BLaER1 treated with 17β-estradiol and CSF1 and Interleukin-3, amounts not matched to agents 10 nM and 100 nM (cell line): Measurements from ENCODE around the gene FSD1L.

Source experiments
- H3K27ac ChIP-seq, 11 experiments: shearing (Covaris generic); formaldehyde crosslinking; 2 replicates each; pipeline ENCODE4 v1.8.1; 2022
- H3K27me3 ChIP-seq, 11 experiments: shearing (Covaris generic); formaldehyde crosslinking; 2 replicates each; pipeline ENCODE4 v1.8.1; 2022
- H3K36me3 ChIP-seq, 11 experiments: shearing (Covaris generic); formaldehyde crosslinking; 2 replicates each; pipeline ENCODE4 v1.8.1; 2022
- H3K4me1 ChIP-seq, 10 experiments: shearing (Covaris generic); formaldehyde crosslinking; 2 replicates each; pipeline ENCODE4 v1.8.1; 2022
- H3K4me2 ChIP-seq, 11 experiments: shearing (Covaris generic); formaldehyde crosslinking; 2 replicates each; pipeline ENCODE4 v1.8.1; 2022
- H3K4me3 ChIP-seq, 10 experiments: shearing (Covaris generic); formaldehyde crosslinking; 2 replicates each; pipeline ENCODE4 v1.8.1; 2022
- H3K9ac ChIP-seq, 11 experiments: shearing (Covaris generic); formaldehyde crosslinking; 2 replicates each; pipeline ENCODE4 v1.8.1; 2022
- H3K9me3 ChIP-seq, 11 experiments: shearing (Covaris generic); formaldehyde crosslinking; replicated peaks in 1 of 11; 2 replicates each; pipeline ENCODE4 v1.8.1; 2022
- H4K20me1 ChIP-seq, 11 experiments: shearing (Covaris generic); formaldehyde crosslinking; 2 replicates each; pipeline ENCODE4 v1.8.1; 2022
- Cebpa-rat ChIP-seq, 11 experiments: shearing (Covaris generic); IDR thresholded peaks; 2 replicates each; pipeline ENCODE4 v1.8.1; 2022

Gene FSD1L

DNA sequence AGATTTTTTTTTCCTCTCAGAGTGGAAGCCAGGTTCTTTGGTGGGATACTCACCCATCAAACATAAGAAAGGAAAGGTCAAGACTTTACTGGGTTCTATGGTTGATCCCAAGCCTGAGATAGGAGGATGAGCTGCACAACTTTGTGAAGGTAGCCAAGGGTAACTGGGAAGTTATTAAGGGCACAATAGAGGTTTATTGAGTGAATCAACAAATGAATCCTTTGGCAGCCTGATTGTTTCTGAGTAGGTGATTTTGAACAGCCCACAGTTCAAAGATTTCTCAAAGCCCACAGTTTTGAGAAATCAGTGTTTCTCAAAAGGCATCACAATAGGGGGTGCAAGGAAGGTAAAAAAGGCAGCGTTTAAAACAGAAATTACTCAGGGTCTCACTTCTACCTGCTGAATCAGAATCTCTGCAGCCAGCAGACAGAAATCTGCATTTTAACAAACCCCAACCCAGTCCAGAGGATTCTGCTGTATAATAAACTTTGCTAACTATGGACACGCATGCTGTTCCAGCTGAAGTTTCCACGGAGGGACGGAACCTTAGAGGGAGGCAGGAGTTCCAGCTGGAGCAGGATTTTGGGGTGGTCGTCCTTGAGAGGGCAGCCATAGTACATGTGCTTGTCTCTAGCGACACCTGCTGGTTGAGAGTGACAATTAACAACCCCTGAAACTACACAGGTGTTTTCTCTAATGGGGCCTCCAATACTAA, 32.7 kb upstream of the FSD1L start:
- Histone ChIP-seq H3K4me2 (peak overlapping the region in 1 of 11 experiments; percentile 24; a peak in 2 of 22 replicates), H3K4me1 (peaks cover 0 to 6% (median 0%) of the 10 kb centered on the region in 10 experiments; a peak in 4 of 20 replicates), H3K27me3 (no peaks in the 10 kb centered on the region), H3K36me3 (no peaks in the 10 kb centered on the region; a peak in 1 of 22 replicates), H3K4me3 (no peak overlapping the region), H4K20me1 (no peaks in the 10 kb centered on the region), H3K9ac (no peak overlapping the region), H3K9me3 (peaks cover 7 to 24% (median 18%) of the 10 kb centered on the region in 11 experiments), H3K27ac (no peak overlapping the region)
- TF ChIP-seq Cebpa-rat (IDR thresholded peaks at IDR 0.05), result no peak

DNA sequence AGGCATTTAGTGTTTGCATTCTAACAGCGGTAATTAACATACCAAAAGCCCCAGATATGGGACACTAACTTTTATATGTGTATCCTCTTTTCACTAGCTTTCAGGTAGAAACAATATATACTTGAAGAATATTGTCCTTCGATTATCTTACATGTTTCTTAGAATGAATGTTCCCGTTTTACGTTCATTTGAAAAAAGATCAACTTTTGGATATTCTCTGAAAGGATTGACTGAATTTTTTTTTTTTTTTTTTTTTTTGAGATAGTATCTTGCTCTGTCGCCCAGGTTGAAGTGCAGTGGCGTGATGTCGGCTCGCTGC, 32.2 kb upstream of the FSD1L start:
- H3K4me3 ChIP-seq, result no peak overlapping the region
- TF ChIP-seq Cebpa-rat (IDR thresholded peaks at IDR 0.05), result no peak
- peaks cover 0 to 2% (median 0%) of the 10 kb centered on the region in 10 experiments; a peak in 3 of 20 replicates for H3K4me1 ChIP-seq
- H3K4me2 ChIP-seq, result no peak overlapping the region
- no peak overlapping the region for H3K27ac ChIP-seq
- no peaks in the 10 kb centered on the region for H4K20me1 ChIP-seq
- no peaks in the 10 kb centered on the region for H3K27me3 ChIP-seq
- H3K9ac ChIP-seq, result no peak overlapping the region
- peaks cover 7 to 19% (median 13%) of the 10 kb centered on the region in 11 experiments; a peak in 21 of 22 replicates for H3K9me3 ChIP-seq
- H3K36me3 ChIP-seq, result no peaks in the 10 kb centered on the region; a peak in 1 of 22 replicates

DNA sequence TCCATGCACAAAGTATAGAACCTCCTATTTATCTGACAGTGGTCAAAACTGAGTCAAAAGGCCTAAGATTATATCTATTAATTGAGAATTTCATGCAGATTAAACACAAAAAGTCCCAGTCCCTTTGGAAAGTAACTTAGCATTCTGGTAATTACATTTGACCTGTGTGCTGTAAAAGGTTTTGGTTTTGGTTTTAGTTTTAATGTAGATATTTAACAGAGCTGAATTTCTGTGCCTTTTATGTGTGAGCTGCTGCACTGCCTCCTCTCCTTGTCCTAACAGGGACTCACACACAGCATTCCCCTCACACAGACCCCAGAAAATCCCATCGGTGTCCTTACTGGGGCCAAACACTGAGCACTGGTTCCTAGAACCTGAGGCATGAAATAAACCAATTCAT, 31.0 kb upstream of the FSD1L start:
- Histone ChIP-seq H3K4me2 (no peak overlapping the region), H4K20me1 (no peaks in the 10 kb centered on the region), H3K4me3 (no peak overlapping the region), H3K27ac (no peak overlapping the region), H3K27me3 (no peaks in the 10 kb centered on the region), H3K36me3 (no peaks in the 10 kb centered on the region), H3K4me1 (peaks cover 0 to 9% (median 0%) of the 10 kb centered on the region in 10 experiments; a peak in 5 of 20 replicates), H3K9ac (no peak overlapping the region), H3K9me3 (peaks cover 0 to 8% (median under 1%) of the 10 kb centered on the region in 11 experiments; a peak in 14 of 22 replicates)
- TF ChIP-seq Cebpa-rat (IDR thresholded peaks at IDR 0.05), result no peak

DNA sequence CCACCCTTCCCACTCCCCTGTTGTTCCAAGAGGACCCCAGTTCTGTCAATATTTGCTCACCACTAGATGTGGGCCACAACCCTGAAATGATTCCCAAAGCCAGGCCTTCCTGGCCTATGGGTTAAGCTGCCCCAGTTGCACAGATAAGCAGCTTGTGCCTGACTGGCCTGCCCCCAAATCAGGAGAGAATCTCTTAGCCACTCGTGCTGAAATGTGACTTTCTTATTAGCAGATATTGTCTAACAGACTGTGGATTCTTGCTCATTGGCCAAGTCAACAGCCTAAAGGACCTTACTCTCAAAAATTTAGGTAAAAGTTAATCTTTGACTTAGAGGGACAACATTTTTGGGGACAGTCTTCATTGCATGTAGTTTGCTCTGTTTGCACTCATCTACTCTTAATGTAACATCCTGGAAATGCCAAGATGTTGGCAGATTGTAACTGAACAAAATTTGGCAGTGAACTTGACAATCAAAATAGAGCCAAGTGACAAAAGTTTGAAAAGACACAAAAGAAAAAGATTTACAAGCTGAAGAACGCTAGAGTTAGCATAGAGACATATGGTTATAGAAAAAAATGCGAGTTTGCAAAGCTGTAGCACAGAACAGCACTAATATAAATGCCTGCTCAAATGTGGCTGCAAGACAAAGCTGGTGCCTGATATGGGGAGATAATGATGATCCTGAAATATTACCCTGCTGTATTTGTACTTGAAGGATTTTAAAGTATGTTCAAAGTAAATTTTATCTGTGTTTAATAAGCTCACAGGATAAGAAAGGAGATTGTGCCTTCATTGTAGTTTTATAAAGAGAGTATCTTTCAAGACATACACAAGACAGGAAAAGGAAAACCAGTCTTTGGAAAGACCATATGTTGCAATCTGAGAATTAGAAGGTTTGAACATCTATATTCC, 29.0 kb upstream of the FSD1L start:
- no peak overlapping the region for H3K9ac ChIP-seq

DNA sequence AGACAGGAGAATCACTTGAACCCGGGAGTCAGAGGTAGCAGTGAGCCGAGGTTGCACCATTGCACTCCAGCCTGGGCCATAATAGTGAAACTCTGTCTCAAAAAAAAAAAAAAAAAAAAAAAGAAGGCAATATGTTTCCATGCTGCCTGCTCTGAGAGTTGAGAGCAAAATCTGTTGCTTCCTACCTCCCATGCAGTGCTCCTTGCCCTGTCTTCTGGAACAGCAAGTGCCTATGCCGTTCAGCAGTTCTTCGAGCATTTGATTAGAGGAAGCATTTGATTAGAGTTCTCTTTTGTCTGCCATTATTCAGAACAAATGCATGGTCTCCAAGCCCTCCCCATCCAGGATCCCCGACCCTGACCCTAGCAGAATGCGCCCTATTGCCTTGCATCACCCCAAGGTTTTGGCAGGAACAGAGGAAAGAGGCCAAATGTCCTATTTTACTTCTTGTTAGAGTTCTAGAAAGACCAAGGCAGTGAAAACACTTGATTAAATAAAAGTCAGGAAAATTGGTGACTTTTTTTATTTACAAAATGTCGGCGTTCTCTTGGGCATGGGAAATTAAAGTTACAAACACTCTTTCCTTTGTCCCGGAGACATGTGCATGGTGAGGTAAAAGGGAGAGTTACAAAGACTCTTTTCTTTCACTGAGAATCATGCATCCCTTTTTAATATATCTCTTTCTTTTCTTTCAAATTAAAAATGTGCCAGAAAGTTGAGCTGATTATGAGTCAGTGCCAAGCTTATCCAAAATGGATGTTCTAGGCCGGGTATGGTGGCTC, 27.8 kb upstream of the FSD1L start:
- H3K27me3 ChIP-seq, result no peaks in the 10 kb centered on the region
- no peak overlapping the region for H3K9ac ChIP-seq

More for the DNA sequence above, 29.0 kb upstream of the FSD1L start:
- Histone ChIP-seq H3K9me3 (no peaks in the 10 kb centered on the region), H3K27me3 (no peaks in the 10 kb centered on the region), H3K27ac (no peak overlapping the region), H3K36me3 (no peaks in the 10 kb centered on the region), H3K4me1 (peaks cover 0 to 9% (median 3%) of the 10 kb centered on the region in 10 experiments; a peak in 6 of 20 replicates), H3K4me2 (no peak overlapping the region), H4K20me1 (no peaks in the 10 kb centered on the region), H3K4me3 (no peak overlapping the region)
- no peak for TF ChIP-seq Cebpa-rat (IDR thresholded peaks at IDR 0.05)

GRCh38 chr9:105421154-105421553, 26.7 kb upstream of the FSD1L start:
- Histone ChIP-seq H3K36me3 (no peaks in the 10 kb centered on the region), H3K9me3 (no peaks in the 10 kb centered on the region), H3K4me1 (peaks cover 0 to 9% (median 2%) of the 10 kb centered on the region in 10 experiments; a peak in 5 of 20 replicates), H3K27ac (no peak overlapping the region), H3K4me3 (no peak overlapping the region), H4K20me1 (no peaks in the 10 kb centered on the region), H3K27me3 (no peaks in the 10 kb centered on the region), H3K4me2 (peak overlapping the region in 1 of 11 experiments; percentile 27; a peak in 1 of 22 replicates), H3K9ac (no peak overlapping the region)
- TF ChIP-seq Cebpa-rat (IDR thresholded peaks at IDR 0.05), result no peak

More for the DNA sequence above, 27.8 kb upstream of the FSD1L start:
- Histone ChIP-seq H3K9me3 (no peaks in the 10 kb centered on the region), H4K20me1 (no peaks in the 10 kb centered on the region), H3K36me3 (no peaks in the 10 kb centered on the region), H3K27ac (no peak overlapping the region), H3K4me1 (peaks cover 0 to 9% (median 3%) of the 10 kb centered on the region in 10 experiments; a peak in 6 of 20 replicates), H3K4me3 (no peak overlapping the region), H3K4me2 (no peak overlapping the region)
- TF ChIP-seq Cebpa-rat (IDR thresholded peaks at IDR 0.05), result no peak

DNA sequence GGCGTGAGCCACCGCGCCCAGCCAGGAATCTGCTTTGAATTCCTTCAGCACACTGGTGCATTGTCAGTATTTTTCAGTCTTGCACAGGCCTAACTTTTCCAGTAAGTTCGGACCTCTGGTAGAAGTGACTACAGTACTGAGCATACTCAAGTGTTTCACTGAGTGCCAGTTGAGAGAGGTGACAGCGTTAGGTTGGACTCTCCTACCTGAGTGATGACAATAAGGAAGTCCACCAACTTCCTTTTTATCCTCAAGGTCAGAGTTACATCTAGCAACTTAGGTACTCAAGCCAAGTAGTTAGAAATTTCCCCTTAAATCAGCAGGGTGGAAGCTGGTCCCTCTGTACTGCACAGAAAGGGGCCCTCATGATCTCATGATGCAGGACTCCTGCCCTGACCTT, 26.0 kb upstream of the FSD1L start:
- no peaks in the 10 kb centered on the region for H3K9me3 ChIP-seq
- no peaks in the 10 kb centered on the region for H3K27me3 ChIP-seq
- H3K9ac ChIP-seq, result no peak overlapping the region
- no peaks in the 10 kb centered on the region for H4K20me1 ChIP-seq
- no peak overlapping the region for H3K4me2 ChIP-seq
- peaks cover 0 to 9% (median 2%) of the 10 kb centered on the region in 10 experiments; a peak in 5 of 20 replicates for H3K4me1 ChIP-seq
- no peak for TF ChIP-seq Cebpa-rat (IDR thresholded peaks at IDR 0.05)
- no peak overlapping the region for H3K27ac ChIP-seq
- H3K4me3 ChIP-seq, result no peak overlapping the region
- no peaks in the 10 kb centered on the region for H3K36me3 ChIP-seq

DNA sequence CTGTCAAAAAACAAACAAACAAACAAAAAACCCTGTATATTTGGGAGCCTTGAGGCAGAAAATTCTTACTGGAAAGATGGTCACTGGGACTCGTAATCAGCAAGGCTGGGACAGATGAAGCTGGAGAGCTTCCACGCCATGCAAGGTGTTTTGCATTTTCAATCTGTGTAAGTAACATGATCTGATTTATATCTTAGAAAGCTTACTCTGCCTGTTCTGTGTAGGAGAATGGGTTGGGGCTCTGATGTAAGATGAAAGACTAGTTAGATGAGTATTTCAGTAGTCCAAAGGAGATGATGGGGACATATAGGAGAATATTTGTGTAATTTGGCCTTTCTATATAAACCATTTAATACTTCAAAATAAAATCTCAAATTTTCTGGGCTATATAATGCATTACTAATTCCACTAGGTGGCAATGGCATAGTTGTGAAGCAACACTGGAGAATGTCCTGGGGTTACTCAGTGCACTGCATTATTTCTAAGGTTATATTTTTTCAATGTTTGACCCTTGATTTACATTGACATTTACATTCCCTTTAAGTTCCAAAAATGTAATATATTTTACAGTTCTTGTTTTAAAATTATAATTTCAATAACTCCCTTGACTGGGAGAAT, 21.9 kb upstream of the FSD1L start:
- Histone ChIP-seq H3K4me3 (no peak overlapping the region), H3K36me3 (no peaks in the 10 kb centered on the region), H3K9ac (no peak overlapping the region), H3K4me2 (no peak overlapping the region), H3K27me3 (no peaks in the 10 kb centered on the region), H4K20me1 (no peaks in the 10 kb centered on the region), H3K4me1 (peaks cover 0 to 9% (median 2%) of the 10 kb centered on the region in 10 experiments; a peak in 5 of 20 replicates), H3K27ac (no peak overlapping the region), H3K9me3 (no peaks in the 10 kb centered on the region)
- TF ChIP-seq Cebpa-rat (IDR thresholded peaks at IDR 0.05), result no peak
